GM18499 (cell line): Measurements from ENCODE around the gene TIAM2.

Source experiments
- ATAC-seq: cut with Tn5 transposase; IDR thresholded peaks from one replicate; pipeline ENCODE4 v1.9.1; 2021; ENCODE audit warnings: moderate number of reproducible peaks; ENCODE audit not compliant: insufficient read depth, unreplicated experiment

Gene TIAM2

DNA sequence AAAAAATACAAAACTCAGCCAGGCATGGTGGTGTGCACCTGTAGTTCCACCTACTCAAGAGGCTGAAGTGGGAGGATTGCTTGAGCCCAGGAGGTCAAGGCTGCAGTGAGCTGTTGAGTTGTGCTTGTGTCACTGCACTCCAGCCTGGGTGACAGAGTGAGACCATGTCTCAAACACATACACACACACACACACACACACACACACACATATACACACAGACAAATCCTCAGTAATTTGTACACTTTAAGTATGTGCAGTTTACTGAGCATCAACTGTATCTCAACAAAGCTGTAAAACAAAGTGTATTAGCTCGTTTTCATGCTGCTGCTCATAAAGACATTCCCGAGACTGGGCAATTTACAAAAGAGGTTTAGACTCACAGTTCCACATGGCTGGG, 311.8 kb downstream of the TIAM2 start:
- ATAC-seq: no peak
